ENCODE results near the gene SIGLEC8. TPM values are rescaled to one million over a fixed set of nuclear protein-coding genes. Genes with fewer than 3 reads are reported as not detected.

Gene SIGLEC8
- total RNA-seq = 10 to 100 TPM in 1 of 4 donors, under 1 TPM in 3; 0.18 to 13.2 (median 0.52) TPM

DNA sequence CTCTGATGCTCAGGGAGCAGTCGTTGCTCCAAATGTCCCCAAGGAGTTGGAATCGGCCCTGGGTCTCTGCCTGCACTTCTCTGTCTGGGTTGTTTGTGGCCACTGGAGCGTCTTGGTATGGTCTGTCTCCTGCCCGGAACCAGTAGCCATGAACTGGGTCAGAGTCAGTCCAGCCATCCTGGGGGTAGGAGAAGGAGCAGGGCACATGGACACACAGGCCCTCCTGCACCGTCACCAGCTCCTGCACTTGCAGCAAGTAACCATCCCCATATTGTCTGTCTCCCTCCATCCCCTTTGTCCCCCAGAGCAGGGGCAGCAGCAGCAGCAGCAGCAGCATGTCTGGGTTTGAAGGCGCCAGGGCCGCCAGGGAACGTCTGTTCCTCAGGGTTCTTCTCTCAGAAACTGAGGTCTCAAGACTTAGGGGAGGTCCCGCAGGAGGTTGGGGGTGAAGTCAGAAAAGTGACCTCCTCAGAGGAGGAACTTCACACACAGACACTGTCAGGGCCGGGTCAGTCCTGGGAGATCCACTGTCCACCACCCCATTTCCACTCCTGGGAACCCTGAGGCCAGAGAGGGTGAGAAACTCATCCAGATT, at the start of gene SIGLEC8:
SIGLEC8 (minus strand) TSS at position 404 of the 595 bp plus-strand sequence; CDS start at position 337, 67 bp downstream.
- no peak for DNase-seq
- H3K4me1 ChIP-seq = no peaks in the 10 kb centered on the region
- no peaks in the 10 kb centered on the region for H3K36me3 ChIP-seq
- peak within 1 kb of the TSS in 1 of 4 donors; percentile 2 for H3K4me3 ChIP-seq
- H3K9me3 ChIP-seq = no peaks in the 10 kb centered on the region
- H3K27me3 ChIP-seq = no peaks in the 10 kb centered on the region
- TF ChIP-seq, protein P1, sequence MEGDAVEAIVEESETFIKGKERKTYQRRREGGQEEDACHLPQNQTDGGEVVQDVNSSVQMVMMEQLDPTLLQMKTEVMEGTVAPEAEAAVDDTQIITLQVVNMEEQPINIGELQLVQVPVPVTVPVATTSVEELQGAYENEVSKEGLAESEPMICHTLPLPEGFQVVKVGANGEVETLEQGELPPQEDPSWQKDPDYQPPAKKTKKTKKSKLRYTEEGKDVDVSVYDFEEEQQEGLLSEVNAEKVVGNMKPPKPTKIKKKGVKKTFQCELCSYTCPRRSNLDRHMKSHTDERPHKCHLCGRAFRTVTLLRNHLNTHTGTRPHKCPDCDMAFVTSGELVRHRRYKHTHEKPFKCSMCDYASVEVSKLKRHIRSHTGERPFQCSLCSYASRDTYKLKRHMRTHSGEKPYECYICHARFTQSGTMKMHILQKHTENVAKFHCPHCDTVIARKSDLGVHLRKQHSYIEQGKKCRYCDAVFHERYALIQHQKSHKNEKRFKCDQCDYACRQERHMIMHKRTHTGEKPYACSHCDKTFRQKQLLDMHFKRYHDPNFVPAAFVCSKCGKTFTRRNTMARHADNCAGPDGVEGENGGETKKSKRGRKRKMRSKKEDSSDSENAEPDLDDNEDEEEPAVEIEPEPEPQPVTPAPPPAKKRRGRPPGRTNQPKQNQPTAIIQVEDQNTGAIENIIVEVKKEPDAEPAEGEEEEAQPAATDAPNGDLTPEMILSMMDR (IDR thresholded peaks at IDR 0.05) = no peak
- TF ChIP-seq POLR2A (IDR thresholded peaks at IDR 0.05) = no peak
- peak within 1 kb of the TSS in 3 of 4 donors; percentile 12 to 36 (median 30) for H3K27ac ChIP-seq

DNA sequence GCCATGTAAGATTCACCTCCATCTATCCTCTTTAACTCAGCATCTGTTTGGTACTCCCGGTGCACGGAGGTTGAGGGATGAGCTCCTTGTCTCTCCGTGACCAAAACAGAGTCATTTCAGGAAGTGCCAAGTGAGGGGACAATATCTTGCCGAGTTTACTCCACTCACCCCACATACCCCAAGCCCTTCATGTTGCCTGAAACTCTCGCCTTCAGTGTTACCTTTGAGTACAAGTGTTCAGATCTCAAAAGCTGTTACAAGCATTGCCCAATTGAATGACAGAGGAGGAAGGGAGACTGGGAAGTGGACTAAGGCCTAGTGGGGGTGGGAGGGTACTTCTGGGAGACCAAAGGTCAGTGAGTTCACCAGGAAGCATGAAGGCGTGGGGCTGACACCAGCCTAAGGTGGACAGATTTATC, 49.4 kb upstream of the SIGLEC8 start:
- no peak for TF ChIP-seq POLR2A (IDR thresholded peaks at IDR 0.05)
- TF ChIP-seq, protein P1 (IDR thresholded peaks at IDR 0.05) = peak in 3 of 6 experiments; percentile 9 to 20 (median 18)
- H3K4me1 ChIP-seq = no peaks in the 10 kb centered on the region
- no peaks in the 10 kb centered on the region for H3K9me3 ChIP-seq
- H3K4me3 ChIP-seq = no peak overlapping the region
- no peaks in the 10 kb centered on the region for H3K27me3 ChIP-seq
- DNase-seq = peak in 1 of 3 donors; percentile 65
- H3K36me3 ChIP-seq = no peaks in the 10 kb centered on the region
- H3K27ac ChIP-seq = peak overlapping the region in 2 of 4 donors; percentile 25 to 52

DNA sequence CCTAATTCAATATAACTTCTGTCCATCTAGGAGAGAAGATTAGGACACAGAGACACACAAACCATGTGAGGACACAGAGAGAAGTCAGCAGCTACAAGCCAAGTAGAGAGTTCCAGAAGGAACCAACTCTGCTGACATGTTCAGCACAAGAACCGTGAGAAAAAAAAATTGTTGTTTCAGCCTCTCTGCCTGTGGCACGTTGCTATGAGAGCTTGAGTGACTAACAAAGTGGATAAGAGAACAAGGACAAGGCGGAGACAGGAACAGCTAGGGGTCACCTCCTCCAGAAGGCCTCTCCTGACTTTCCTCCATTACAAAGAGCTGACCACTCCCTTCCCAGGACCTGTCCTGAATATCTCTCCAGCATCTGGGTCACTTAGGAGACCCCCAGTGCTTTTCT, 48.9 kb upstream of the SIGLEC8 start:
- H3K27ac ChIP-seq = peak overlapping the region in 2 of 4 donors; percentile 25 to 52

DNA sequence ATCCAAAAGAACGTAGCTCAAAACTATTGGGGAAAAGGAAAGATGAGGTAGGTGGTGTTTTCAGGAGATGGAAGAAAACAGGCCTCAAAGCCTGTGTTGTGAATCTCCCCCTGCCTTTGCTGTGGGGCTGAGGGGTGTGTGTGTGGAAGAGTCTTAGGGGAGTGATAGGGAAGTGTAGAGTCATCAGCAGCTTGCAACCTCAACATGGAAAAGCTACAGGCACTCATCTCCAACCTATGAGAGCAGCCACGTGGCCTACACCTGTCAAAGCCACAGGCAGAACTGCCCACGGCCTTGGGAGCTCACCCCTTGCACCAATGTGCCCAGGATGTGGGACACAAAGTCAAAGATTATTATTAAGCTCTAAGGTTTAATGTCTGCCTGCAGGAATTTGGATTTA, 47.6 kb upstream of the SIGLEC8 start:
- no peaks in the 10 kb centered on the region for H3K36me3 ChIP-seq
- TF ChIP-seq, protein P1 (IDR thresholded peaks at IDR 0.05) = no peak
- no peak for TF ChIP-seq POLR2A (IDR thresholded peaks at IDR 0.05)
- no peak overlapping the region for H3K4me3 ChIP-seq
- no peak for DNase-seq
- no peaks in the 10 kb centered on the region for H3K9me3 ChIP-seq
- H3K4me1 ChIP-seq = no peaks in the 10 kb centered on the region
- no peaks in the 10 kb centered on the region for H3K27me3 ChIP-seq
- H3K27ac ChIP-seq = no peak overlapping the region

More for the DNA sequence above, 48.9 kb upstream of the SIGLEC8 start:
- no peak for DNase-seq
- no peak for TF ChIP-seq POLR2A (IDR thresholded peaks at IDR 0.05)
- TF ChIP-seq, protein P1 (IDR thresholded peaks at IDR 0.05) = no peak
- Histone ChIP-seq H3K9me3 (no peaks in the 10 kb centered on the region), H3K4me3 (no peak overlapping the region), H3K4me1 (no peaks in the 10 kb centered on the region), H3K36me3 (no peaks in the 10 kb centered on the region), H3K27me3 (no peaks in the 10 kb centered on the region)

DNA sequence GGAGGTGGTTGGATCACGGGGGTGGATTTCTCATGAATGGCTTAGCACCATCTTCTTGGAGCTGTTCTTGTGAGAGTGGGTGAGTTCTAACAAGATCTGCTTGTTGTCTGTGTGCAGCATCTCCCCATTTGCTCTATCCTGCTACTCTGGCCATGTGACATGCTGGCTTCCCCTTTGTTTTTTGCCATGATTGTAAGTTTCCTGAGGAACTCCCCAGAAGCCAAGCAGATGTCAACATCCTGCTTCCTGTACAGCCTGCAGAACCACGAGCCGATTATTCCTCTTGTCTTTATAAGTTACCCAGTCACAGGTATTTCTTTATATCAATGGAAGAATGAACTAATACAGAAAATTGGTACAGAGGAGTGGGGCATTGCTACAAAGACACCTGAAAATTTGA, 45.6 kb upstream of the SIGLEC8 start:
- Histone ChIP-seq H3K9me3 (no peaks in the 10 kb centered on the region), H3K4me3 (no peak overlapping the region), H3K36me3 (no peaks in the 10 kb centered on the region), H3K27me3 (no peaks in the 10 kb centered on the region), H3K4me1 (no peaks in the 10 kb centered on the region), H3K27ac (no peak overlapping the region)
- TF ChIP-seq, protein P1 (IDR thresholded peaks at IDR 0.05) = no peak
- TF ChIP-seq POLR2A (IDR thresholded peaks at IDR 0.05) = no peak
- no peak for DNase-seq
